Upper lobe of left lung (tissue), 4 donors: ENCODE results near the gene SDK2.

Source experiments
- CTCF ChIP-seq, 6 experiments: fragments of 450-650 bp in 4 of 6; fragments of 200-600 bp in 2 of 6; sonication (generic) in 2 of 6; IDR thresholded peaks; one replicate each; pipeline ENCODE4 v1.5.1; 2016 to 2019; ENCODE audit warnings: antibody characterized with exemption in 6 of 6
- POLR2A ChIP-seq, 4 donors: fragments of 450-650 bp; IDR thresholded peaks; one replicate each; pipeline ENCODE4 v1.5.1; 2016 to 2017; ENCODE audit warnings: antibody characterized with exemption in 4 of 4, mild to moderate bottlenecking in 2 of 4
- POLR2AphosphoS5 ChIP-seq, 2 donors: sonication (generic); formaldehyde crosslinking; IDR thresholded peaks; one replicate each; pipeline ENCODE4 v1.5.1; 2017; ENCODE audit warnings: antibody characterized with exemption in 2 of 2

- TF ChIP-seq CTCF (IDR thresholded peaks at IDR 0.05) (no peak), POLR2AphosphoS5 (IDR thresholded peaks at IDR 0.05) (no peak), POLR2A (IDR thresholded peaks at IDR 0.05) (no peak)
Observed at GRCh38 chr17:73349138-73349537, 295.1 kb downstream of the SDK2 start.
